Adipose tissue (tissue), 3 donors: Measurements from ENCODE around the gene NKX1-2. TPM values are rescaled to one million over a fixed set of nuclear protein-coding genes. Genes with fewer than 3 reads are reported as not detected.
"Not testable (repeated sequence)": the region's sequence is repeated elsewhere in the genome, so short reads cannot be mapped to it uniquely, and the experiment has no call there.

Experiments used
- H3K27ac ChIP-seq: one replicate; pipeline ENCODE4 v1.5.1; 2013; ENCODE audit warnings: low read depth, low read length
- WGBS, 3 donors: extraction: QIAGEN DNeasy Blood & Tissue Kit; methylation state at CpG; one replicate each; pipeline ENCODE4 v1.1.7; 2013; 5-methylcytosine and 5-hydroxymethylcytosine counted together
- polyA plus RNA-seq, 3 donors: library from polyadenylated mRNA; stranded (reverse); fragments of 200-250 nt; gene quantifications; one replicate each; pipeline ENCODE4 v1.2.3, GENCODE V29; 2013
- donor health status: healthy with polysubstance abuse.
- donor health status: Bipolar disorder and iron deficiency.
- donor health status: healthy.

The NKX1-2 gene
- polyA plus RNA-seq, 3 donors, result not detected

GRCh38 chr10:124460144-124460543 is 10.3 kb upstream of the NKX1-2 start:
- no peak overlapping the region for H3K27ac ChIP-seq
- 77 to 87% (median 84%) methylated on average over 5 of the region's 5 CpGs for WGBS, 3 donors

GRCh38 chr10:124459395-124459794 is 9.6 kb upstream of the NKX1-2 start:
- H3K27ac ChIP-seq, result no peak overlapping the region
- 20 to 70% (median 58%) methylated on average over 1 of the region's 1 CpG for WGBS, 3 donors

- 68 to 86% (median 70%) methylated on average over 2 of the region's 2 CpGs for WGBS, 3 donors
- no peak overlapping the region for H3K27ac ChIP-seq
Measured at GRCh38 chr10:124458889-124459288, 9.1 kb upstream of the NKX1-2 start.

GRCh38 chr10:124458473-124458872 is 8.6 kb upstream of the NKX1-2 start:
- WGBS, 3 donors, result 86 to 91% (median 91%) methylated on average over 4 of the region's 4 CpGs
- H3K27ac ChIP-seq, result no peak overlapping the region

DNA sequence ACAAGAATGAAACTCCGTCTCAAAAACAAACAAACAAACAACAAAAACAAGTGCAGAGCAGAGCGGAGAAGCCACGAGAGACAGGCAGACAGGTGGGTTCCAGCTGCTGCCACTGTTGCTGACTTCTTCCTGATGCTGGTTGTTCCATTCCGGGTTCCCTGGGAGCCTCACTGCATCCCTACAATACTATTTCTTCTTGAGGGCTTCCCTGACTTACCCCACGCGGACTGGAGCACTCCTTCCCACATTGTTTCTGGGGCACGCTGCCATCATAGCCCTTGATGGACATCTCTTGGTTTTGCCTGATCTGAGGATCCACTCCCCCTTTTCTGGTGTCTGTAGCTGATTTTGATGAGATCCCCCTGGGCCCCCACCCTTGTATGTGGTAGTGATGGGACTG is 5.6 kb upstream of the NKX1-2 start:
- no peak overlapping the region for H3K27ac ChIP-seq
- 60 to 78% (median 69%) methylated on average over 7 of the region's 7 CpGs for WGBS, 3 donors

- no peak overlapping the region for H3K27ac ChIP-seq
- 6 to 22% (median 21%) methylated on average over 8 of the region's 8 CpGs for WGBS, 3 donors
Measured at GRCh38 chr10:124453960-124454610, 4.2 kb upstream of the NKX1-2 start.

DNA sequence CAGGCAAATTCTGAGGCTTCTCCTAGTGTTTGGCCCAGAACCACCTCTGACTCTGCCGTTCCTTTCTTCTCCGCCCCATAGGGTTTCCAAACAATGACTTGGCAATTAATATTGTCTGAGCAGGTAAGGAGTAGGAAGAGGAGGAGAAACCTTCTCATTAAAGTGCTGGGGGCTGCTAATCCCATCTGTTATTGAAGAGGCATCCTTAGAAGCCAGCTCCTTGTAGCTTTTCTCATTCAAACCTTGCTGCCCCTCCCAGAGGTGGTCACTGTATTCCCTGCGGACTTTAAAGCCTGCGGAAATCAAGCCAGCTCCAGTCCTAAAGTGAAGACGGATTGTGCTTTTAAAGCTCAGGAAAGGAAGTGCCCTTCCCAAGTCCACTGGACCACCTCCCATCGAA is 1.4 kb upstream of the NKX1-2 start:
- 12 to 21% (median 17%) methylated on average over 6 of the region's 6 CpGs for WGBS, 3 donors

DNA sequence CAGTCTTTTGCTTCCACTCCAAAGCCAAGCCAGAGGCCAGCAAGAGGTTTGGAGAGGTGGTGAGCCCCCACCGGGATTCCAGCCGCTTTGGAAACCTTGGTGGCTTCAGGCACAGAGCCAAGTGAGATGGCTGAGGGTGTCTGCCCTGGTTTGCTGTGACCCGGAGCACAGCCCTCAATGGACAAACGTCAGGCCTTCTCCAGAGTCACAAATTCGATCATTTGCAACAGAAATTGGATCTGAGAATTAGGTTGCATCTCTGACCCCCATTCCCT is 885 bp upstream of the NKX1-2 start:
- WGBS, 3 donors, result 8 to 15% (median 10%) methylated on average over 5 of the region's 5 CpGs
- H3K27ac ChIP-seq, result no peak overlapping the region

More for the DNA sequence above, 1.4 kb upstream of the NKX1-2 start:
- no peak overlapping the region for H3K27ac ChIP-seq

GRCh38 chr10:124449170-124450011 is 444 bp downstream of the NKX1-2 start:
- H3K27ac ChIP-seq, result no peak overlapping the region
- 1 to 3% (median 2%) methylated on average over 58 to 59 of the region's 59 CpGs for WGBS, 3 donors

GRCh38 chr10:124448696-124449169 is 1.1 kb downstream of the NKX1-2 start:
- 2 to 4% (median 3%) methylated on average over 26 of the region's 26 CpGs for WGBS, 3 donors
- no peak overlapping the region for H3K27ac ChIP-seq

DNA sequence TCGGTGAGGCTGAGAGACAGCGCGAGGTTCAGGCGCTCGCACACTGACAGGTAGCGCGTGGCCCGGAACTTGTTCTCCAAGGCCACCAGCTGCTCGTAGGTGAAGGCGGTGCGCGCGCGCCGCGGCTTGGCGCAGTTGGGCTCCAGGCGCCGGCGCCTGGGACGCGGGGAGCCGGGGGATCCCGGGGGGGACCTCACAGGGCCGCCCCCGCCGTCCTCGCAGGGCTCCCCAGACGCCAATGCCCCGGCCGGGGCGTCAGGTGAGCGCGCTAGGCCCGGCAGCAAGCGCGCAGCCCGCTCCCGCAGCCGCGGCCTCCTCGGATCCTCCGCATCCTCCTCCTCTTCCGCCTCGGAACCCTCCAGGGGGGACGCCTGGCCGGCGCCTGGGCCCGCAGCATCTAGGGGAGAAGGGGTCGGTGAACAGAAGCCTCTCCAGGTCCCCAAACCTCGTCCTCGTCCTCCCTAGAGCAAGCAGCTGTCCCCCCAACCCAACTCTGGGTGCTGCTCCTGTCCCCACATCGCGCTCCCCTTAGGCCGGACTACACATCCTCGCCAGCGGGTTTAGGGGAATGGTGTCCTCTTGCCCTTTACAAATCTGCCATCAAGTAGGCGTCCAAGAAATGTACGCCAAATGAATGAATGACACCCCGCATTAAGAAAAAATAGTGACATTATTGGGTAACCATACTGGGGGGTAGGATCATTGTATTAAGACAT is 1.9 kb downstream of the NKX1-2 start:
- no peak overlapping the region for H3K27ac ChIP-seq
- 2% methylated on average over 56 to 58 of the region's 60 CpGs for WGBS, 3 donors

- H3K27ac ChIP-seq, result no peak overlapping the region
- 10 to 15% (median 10%) methylated on average over 43 to 70 of the region's 71 CpGs for WGBS, 3 donors
Measured at GRCh38 chr10:124446830-124447750, 2.7 kb downstream of the NKX1-2 start.

DNA sequence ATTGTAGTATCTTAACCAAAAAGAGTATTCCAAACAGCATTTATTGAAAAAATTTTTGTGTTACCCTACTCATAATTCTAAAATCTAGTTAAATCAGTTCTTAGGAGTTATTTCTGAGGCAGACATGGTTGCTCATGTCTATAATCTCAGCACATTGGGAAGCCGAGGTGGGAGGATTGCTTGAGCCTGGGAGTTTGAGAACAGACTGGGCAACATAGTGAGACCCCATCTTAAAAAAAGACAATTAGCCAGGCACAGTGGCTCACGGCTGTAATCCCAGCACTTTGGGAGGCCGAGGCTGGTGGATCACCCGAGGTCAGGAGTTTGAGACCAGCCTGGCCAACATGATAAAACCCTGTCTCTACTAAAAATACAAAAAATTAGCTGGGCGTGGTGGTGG is 8.1 kb downstream of the NKX1-2 start:
- H3K27ac ChIP-seq, result not testable (repeated sequence)
- WGBS, 3 donors, result 79 to 82% (median 82%) methylated on average over 5 of the region's 5 CpGs

DNA sequence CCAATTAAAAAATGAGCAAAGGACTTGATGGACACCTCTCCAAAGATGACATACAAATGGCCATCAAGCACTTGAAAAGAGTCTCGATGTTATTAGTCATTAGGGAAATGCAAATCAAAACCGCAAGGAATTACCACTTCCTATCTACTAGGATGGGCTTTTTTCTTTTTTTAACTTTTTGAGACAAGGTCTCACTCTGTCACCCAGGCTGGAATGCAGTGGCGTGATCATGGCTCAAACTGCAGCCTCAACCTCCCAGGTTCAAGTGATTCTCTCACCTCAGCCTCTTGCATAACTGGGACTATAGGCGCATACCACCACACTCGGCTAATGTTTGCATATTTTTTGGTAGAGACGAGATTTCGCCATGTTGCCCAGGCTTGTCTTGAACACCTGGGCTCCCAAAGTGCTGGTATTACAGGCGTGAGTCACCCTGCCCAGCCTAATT is 13.6 kb downstream of the NKX1-2 start:
- H3K27ac ChIP-seq, result no peak overlapping the region
- 69 to 84% (median 72%) methylated on average over 8 of the region's 8 CpGs for WGBS, 3 donors

- not testable (repeated sequence) for H3K27ac ChIP-seq
- WGBS, 3 donors, result 94 to 98% (median 94%) methylated on average over 4 of the region's 4 CpGs
Measured at GRCh38 chr10:124435683-124436082, 14.2 kb downstream of the NKX1-2 start.

GRCh38 chr10:124433461-124433860 is 16.4 kb downstream of the NKX1-2 start:
- H3K27ac ChIP-seq, result no peak overlapping the region
- whole genome bisulfite sequencing, 3 donors, result 78 to 89% (median 78%) methylated on average over 3 of the region's 3 CpGs

- WGBS, 3 donors, result 85 to 97% (median 90%) methylated on average over 4 of the region's 4 CpGs
- H3K27ac ChIP-seq, result no peak overlapping the region
Measured at GRCh38 chr10:124430077-124430476, 19.8 kb downstream of the NKX1-2 start.

GRCh38 chr10:124429576-124429975 is 20.3 kb downstream of the NKX1-2 start:
- 47 to 78% (median 73%) methylated on average over 5 of the region's 5 CpGs for WGBS, 3 donors

More at GRCh38 chr10:124429576-124429975, 20.3 kb downstream of the NKX1-2 start:
- no peak overlapping the region for H3K27ac ChIP-seq
